Sigmoid colon (tissue), 7 donors: ENCODE measurements around the gene NAGLU. TPM values are rescaled to one million over a fixed set of nuclear protein-coding genes. Genes with fewer than 3 reads are reported as not detected.

Source experiments
- DNase-seq: peaks from one replicate; pipeline ENCODE4 v3.0.0-alpha.2; 2019
- H3K27ac ChIP-seq, 4 donors: fragments of 200-600 bp; sonication (generic); one replicate each; pipeline ENCODE4 v1.5.1; 2016 to 2019; ENCODE audit warnings: mild to moderate bottlenecking in 1 of 4
- H3K27me3 ChIP-seq, 3 donors: fragments of 200-600 bp; sonication (generic); one replicate each; pipeline ENCODE4 v1.5.1; 2019; ENCODE audit warnings: mild to moderate bottlenecking in 1 of 3
- H3K36me3 ChIP-seq, 4 donors: fragments of 200-600 bp; sonication (generic); one replicate each; pipeline ENCODE4 v1.5.1; 2016 to 2019
- H3K4me1 ChIP-seq, 4 donors: fragments of 200-600 bp; sonication (generic); one replicate each; pipeline ENCODE4 v1.5.1; 2017 to 2019
- H3K4me3 ChIP-seq, 4 donors: fragments of 200-600 bp; sonication (generic); one replicate each; pipeline ENCODE4 v1.5.1; 2017 to 2019; ENCODE audit warnings: mild to moderate bottlenecking in 2 of 4, moderate library complexity in 1 of 4
- H3K9me3 ChIP-seq, 4 donors: fragments of 200-600 bp in 3 of 4; sonication (generic) in 3 of 4; one replicate each; pipeline versions ENCODE4 v1.5.1 to v1.6.1; 2013 to 2019
- CTCF ChIP-seq, 4 experiments: fragments of 450-650 bp in 3 of 4; fragments of 200-600 bp in 1 of 4; IDR thresholded peaks; one replicate each; pipeline ENCODE4 v1.5.1; 2016 to 2019; ENCODE audit warnings: antibody characterized with exemption in 4 of 4, mild to moderate bottlenecking in 3 of 4, moderate library complexity in 2 of 4
- EP300 ChIP-seq, 4 donors: sonication (generic); formaldehyde crosslinking; IDR thresholded peaks; one replicate each; pipeline ENCODE4 v1.6.1; 2017; ENCODE audit warnings: antibody characterized with exemption in 4 of 4
- POLR2A ChIP-seq, 2 donors: fragments of 450-650 bp; IDR thresholded peaks; one replicate each; pipeline ENCODE4 v1.6.1; 2016; ENCODE audit warnings: antibody characterized with exemption in 2 of 2, mild to moderate bottlenecking in 2 of 2, moderate library complexity in 2 of 2
- POLR2AphosphoS5 ChIP-seq, 4 donors: sonication (generic); formaldehyde crosslinking; IDR thresholded peaks; one replicate each; pipeline ENCODE4 v1.6.1; 2017; ENCODE audit warnings: antibody characterized with exemption in 4 of 4
- WGBS, 2 donors: extraction: QIAGEN DNeasy Blood & Tissue Kit; methylation state at CpG; one replicate each; pipeline ENCODE4 v1.1.7; 2013; 5-methylcytosine and 5-hydroxymethylcytosine counted together
- intact Hi-C: fragments of 100-400 bp; cut with DNase I; formaldehyde crosslinking; loops from one replicate; pipeline ENCODE4 v1.15.1; 2023
- polyA plus RNA-seq, 3 donors: library from polyadenylated mRNA; stranded (reverse); fragments of 200-250 nt; gene quantifications; one replicate each; pipeline ENCODE4 v1.2.3, GENCODE V29; 2013
- total RNA-seq, 4 donors: library from RNA; depleted of rRNA; stranded (reverse); fragments of >200 nt; gene quantifications; one replicate each; pipeline ENCODE4 v1.1.0, GENCODE V29; 2016
- donor health status: healthy with polysubstance abuse.
- donor health status: Bipolar disorder and iron deficiency.
- donor health status: healthy.

The NAGLU gene
- total and polyA plus RNA-seq, 7 donors = 9.7 to 52.6 (median 35.2) TPM

GRCh38 chr17:42559075-42559474 lies 23.0 kb downstream of the NAGLU start:
- no peak for DNase-seq
- Histone ChIP-seq H3K4me1 (peaks cover 0 to 44% (median 36%) of the 10 kb centered on the region in 4 donors), H3K27me3 (no peaks in the 10 kb centered on the region), H3K4me3 (no peak overlapping the region), H3K9me3 (no peaks in the 10 kb centered on the region), H3K27ac (no peak overlapping the region), H3K36me3 (peaks cover 0 to 3% (median 0%) of the 10 kb centered on the region in 4 donors)
- no peak for TF ChIP-seq CTCF (IDR thresholded peaks at IDR 0.05)
- TF ChIP-seq POLR2AphosphoS5 (IDR thresholded peaks at IDR 0.05) = no peak
- no peak for TF ChIP-seq POLR2A (IDR thresholded peaks at IDR 0.05)
- 43 to 84% methylated on average over 6 of the region's 6 CpGs for WGBS, 2 donors
- intact Hi-C loops = no loop called here

GRCh38 chr17:42560246-42560645 lies 24.2 kb downstream of the NAGLU start:
- 84 to 85% methylated on average over 3 of the region's 3 CpGs for WGBS, 2 donors
- H3K27ac ChIP-seq = no peak overlapping the region
- H3K4me1 ChIP-seq = peaks cover 0 to 43% (median 39%) of the 10 kb centered on the region in 4 donors
- H3K27me3 ChIP-seq = no peaks in the 10 kb centered on the region
- H3K9me3 ChIP-seq = no peaks in the 10 kb centered on the region
- intact Hi-C loops = no loop called here
- no peak for DNase-seq
- no peak overlapping the region for H3K4me3 ChIP-seq
- H3K36me3 ChIP-seq = peaks cover 3 to 15% (median 10%) of the 10 kb centered on the region in 4 donors
- TF ChIP-seq POLR2AphosphoS5 (IDR thresholded peaks at IDR 0.05) = no peak
- no peak for TF ChIP-seq CTCF (IDR thresholded peaks at IDR 0.05)
- TF ChIP-seq EP300 (IDR thresholded peaks at IDR 0.05) = no peak
- TF ChIP-seq POLR2A (IDR thresholded peaks at IDR 0.05) = no peak

- Histone ChIP-seq H3K4me3 (peak within 1 kb of the TSS; percentile 67 to 95 (median 80)), H3K36me3 (peaks cover 7 to 24% (median 18%) of the 10 kb centered on the region in 4 donors), H3K4me1 (peaks cover 0 to 43% (median 40%) of the 10 kb centered on the region in 4 donors), H3K9me3 (no peaks in the 10 kb centered on the region), H3K27me3 (no peaks in the 10 kb centered on the region), H3K27ac (peak within 1 kb of the TSS; percentile 81 to 90 (median 86))
- WGBS, 2 donors = 0% methylated on average over 26 of the region's 26 CpGs
- TF ChIP-seq POLR2A (IDR thresholded peaks at IDR 0.05) = peak; percentile 45 to 51
- no peak for TF ChIP-seq CTCF (IDR thresholded peaks at IDR 0.05)
- TF ChIP-seq EP300 (IDR thresholded peaks at IDR 0.05) = peak in 1 of 4 donors; percentile 70
- TF ChIP-seq POLR2AphosphoS5 (IDR thresholded peaks at IDR 0.05) = peak; percentile 71 to 94 (median 88)
- peak; percentile 99 for DNase-seq
- intact Hi-C loops = no loop called here
These were observed 25.9 kb downstream of the NAGLU start, which contains the start of gene COASY for GRCh38 chr17:42561897-42562387. Gene COASY, plus strand, starts transcription at chr17:42562148. Its CDS starts 475 bp downstream, at chr17:42562623.

- intact Hi-C loops = no loop called here
- no peak for DNase-seq
- no peak for TF ChIP-seq EP300 (IDR thresholded peaks at IDR 0.05)
- no peak for TF ChIP-seq POLR2A (IDR thresholded peaks at IDR 0.05)
- no peak for TF ChIP-seq CTCF (IDR thresholded peaks at IDR 0.05)
- no peak for TF ChIP-seq POLR2AphosphoS5 (IDR thresholded peaks at IDR 0.05)
- Histone ChIP-seq H3K27me3 (no peaks in the 10 kb centered on the region), H3K36me3 (peaks cover 7 to 24% (median 18%) of the 10 kb centered on the region in 4 donors), H3K4me3 (peak overlapping the region; percentile 67 to 95 (median 80)), H3K9me3 (no peaks in the 10 kb centered on the region), H3K4me1 (peaks cover 0 to 46% (median 42%) of the 10 kb centered on the region in 4 donors), H3K27ac (peak overlapping the region; percentile 81 to 90 (median 86))
- WGBS, 2 donors = 3 to 13% methylated on average over 48 of the region's 48 CpGs
These were observed 26.5 kb downstream of the NAGLU start for GRCh38 chr17:42562388-42563142.
